Measurements from ENCODE around the gene LRRC51. TPM values are rescaled to one million over a fixed set of nuclear protein-coding genes. Genes with fewer than 3 reads are reported as not detected.

Gene LRRC51
- total and polyA plus RNA-seq, 2 of the 8 experiments (the other 6 are each of a cell fraction or from before 2014, with no cell fraction given): 7.7 to 7.9 TPM

GRCh38 chr11:72102631-72102945 is 21.9 kb downstream of the LRRC51 start:
- H4K20me1 ChIP-seq (replicated peaks in 1 of 2; ENCODE audit: control insufficient read depth in 1 of 2, insufficient read depth in 2 of 2, low read length in 2 of 2): peaks cover 2 to 16% of the 10 kb centered on the region in 2 experiments
- H4K5ac ChIP-seq (ENCODE audit: insufficient read length, low read depth, low read length): no peak overlapping the region
- H3K27me3 ChIP-seq (replicated peaks in 1 of 4; ENCODE audit: control insufficient read depth in 3 of 4, extremely low read depth in 1 of 4, insufficient read depth in 3 of 4, low read length in 3 of 4): no peaks in the 10 kb centered on the region
- no peak overlapping the region for H3K23ac ChIP-seq (ENCODE audit: insufficient read length)
- H3K4me3 ChIP-seq (ENCODE audit: extremely low read depth in 1 of 4, insufficient read depth in 2 of 4, low read depth in 3 of 4, low read length in 4 of 4): peak overlapping the region; percentile 95 to 98 (median 97)
- no peak overlapping the region for H2BK15ac ChIP-seq (ENCODE audit: low read length)
- CTCF ChIA-PET (ENCODE audit: partially characterized antibody): interaction anchor here (1.0 to 14.0 kb wide), 5 partner anchors 12 to 332 kb away, joined by 4 to 423 read pairs (median 6); partner anchors contain the start of gene CLPB
- H3K56ac ChIP-seq (replicated peaks; ENCODE audit: insufficient read length, low read depth, low read length): peak overlapping the region; percentile 59
- peak in 1 of 2 experiments; percentile 57; a peak in 1 of 4 replicates for TF ChIP-seq HDAC2 (IDR thresholded peaks at IDR 0.05; ENCODE audit: borderline replicate concordance in 1 of 2, low read depth in 2 of 2, low read length in 2 of 2)
- no peak for TF ChIP-seq KDM5A (IDR thresholded peaks at IDR 0.05; ENCODE audit: low read length)
- TF ChIP-seq KDM1A (IDR thresholded peaks at IDR 0.05; ENCODE audit: borderline replicate concordance, low read length): peak; percentile 61; the same call in 1 of the 2 replicates
- H2AK5ac ChIP-seq (ENCODE audit: low read depth, low read length): peak overlapping the region; percentile 65; the same call in 1 of the 2 replicates
- peak overlapping the region; percentile 26; the same call in 1 of the 2 replicates for H3K18ac ChIP-seq (ENCODE audit: extremely low read depth, low read length)
- peak overlapping the region; percentile 88 to 98 (median 95) for H3K9ac ChIP-seq (replicated peaks in 1 of 4; ENCODE audit: extremely low read depth in 1 of 4, low read depth in 3 of 4, low read length in 3 of 4)
- H3K4me1 ChIP-seq (replicated peaks in 1 of 4; ENCODE audit: control insufficient read depth in 3 of 4, insufficient read depth in 4 of 4, low read length in 3 of 4): peaks cover 3 to 14% (median 5%) of the 10 kb centered on the region in 4 experiments; a peak in 6 of 7 replicates
- H3K14ac ChIP-seq (ENCODE audit: insufficient read length): peak overlapping the region; percentile 8
- peak overlapping the region; percentile 38 for H4K91ac ChIP-seq (replicated peaks; ENCODE audit: insufficient read length, low read length)
- peaks cover 18 to 22% (median 20%) of the 10 kb centered on the region in 4 experiments for H3K36me3 ChIP-seq (ENCODE audit: control insufficient read depth in 2 of 4, insufficient read depth in 4 of 4, low read length in 3 of 4)
- H3K4me2 ChIP-seq (ENCODE audit: insufficient read depth in 1 of 2, low read depth in 2 of 2, low read length in 2 of 2): peak overlapping the region; percentile 84 to 91
- H3K79me1 ChIP-seq (ENCODE audit: low read depth, low read length): peaks cover 13% of the 10 kb centered on the region
- peak overlapping the region; percentile 73; the same call in 1 of the 2 replicates for H2BK5ac ChIP-seq (ENCODE audit: low read depth, low read length)
- 13% methylated on average over 9 of the region's 9 CpGs; no CpG with 5 or more reads in 1 of the 2 experiments for WGBS, 2 experiments (ENCODE audit: extremely low coverage in 1 of 2, insufficient coverage in 1 of 2, insufficient read length in 1 of 2, insufficient replicate concordance in 2 of 2, low coverage in 1 of 2, low lambda C conversion rate in 2 of 2, missing lambda C conversion rate in 1 of 2)
- peaks cover 10 to 34% of the 10 kb centered on the region in 2 experiments for H3K79me2 ChIP-seq (ENCODE audit: control insufficient read depth in 1 of 2, insufficient read depth in 2 of 2, low read length in 2 of 2)
- H3K27ac ChIP-seq (ENCODE audit: low read depth, low read length): peak overlapping the region; percentile 86
- POLR2A ChIA-PET (ENCODE audit: partially characterized antibody): interaction anchor here (0.6 to 14.4 kb wide), 6 partner anchors 9 to 78 kb away, joined by 3 to 144 read pairs (median 22); partner anchors contain the start of genes ANAPC15 and LRRC51
- no peak overlapping the region for H2BK20ac ChIP-seq (ENCODE audit: low read length)
- FAIRE-seq (no peak), DNase-seq (ENCODE audit: low read depth in 1 of 2, low spot score in 2 of 2) (no peak)
- H4K8ac ChIP-seq (ENCODE audit: extremely low read depth, insufficient read depth, low read length): peak overlapping the region; percentile 88; the same call in 1 of the 2 replicates
- H2AFZ ChIP-seq (ENCODE audit: low read length): no peak overlapping the region
- peak overlapping the region; percentile 9 for H3K4ac ChIP-seq (replicated peaks; ENCODE audit: insufficient read length, low read depth, low read length)
- H2BK120ac ChIP-seq (replicated peaks; ENCODE audit: low read depth, low read length): no peak overlapping the region
- no peaks in the 10 kb centered on the region for H3K9me3 ChIP-seq (ENCODE audit: insufficient read depth in 2 of 2, low read depth in 1 of 2, low read length in 1 of 2)
- peaks cover 6% of the 10 kb centered on the region for H3K23me2 ChIP-seq (ENCODE audit: low read depth, low read length)
- no peak overlapping the region for H2BK12ac ChIP-seq (ENCODE audit: low read depth, low read length)
